HepG2 (cell line): ENCODE data around the gene TSHZ1. TPM values are rescaled to one million over a fixed set of nuclear protein-coding genes. Genes with fewer than 3 reads are reported as not detected.

ENCODE experiments used
- ATAC-seq: fragments of 200-7000 bp; cut with Tn5 transposase; 3 replicates; pipeline ENCODE4 v1.9.1; 2020; ENCODE audit warnings: mild to moderate bottlenecking, moderate library complexity
- BruUV-seq: library from RNA; stranded (reverse); fragments of 400-500 nt; replicated peaks from 2 replicates; lab custom pipeline; 2021; lab: Mats Ljungman, UMichigan
- CTCF ChIA-PET: fragments of 300-600 bp; formaldehyde crosslinking; extraction: SDS; loops from one replicate; lab custom pipeline; 2021; ENCODE audit warnings: low total read pairs, inconsistent platforms, low intra/inter-chr PET ratio; lab: Yijun Ruan, JAX
- POLR2A ChIA-PET: fragments of 350-600 bp; sonication (Branson Sonifier 250); formaldehyde crosslinking; loops from one replicate; lab custom pipeline; 2020; ENCODE audit warnings: antibody characterized with exemption, inconsistent platforms; lab: Yijun Ruan, JAX
- DNase-seq: peaks from one replicate; pipeline ENCODE4 v3.0.0-alpha.2; 2015; ENCODE audit warnings: low spot score
- FAIRE-seq: peaks from 3 replicates; lab custom pipeline; 2011; peaks lifted over from hg19 to GRCh38; lab: Jason Lieb, UNC
- H2AFZ ChIP-seq: one replicate; pipeline ENCODE4 v1.6.1; 2011; ENCODE audit warnings: low read length, inconsistent platforms
- H3K27ac ChIP-seq: fragments of 300-600 bp; 3 replicates; pipeline ENCODE4 v1.8.0; 2011; ENCODE audit warnings: mixed run types, mild to moderate bottlenecking, mixed read lengths, low read length, inconsistent platforms; ENCODE audit not compliant: insufficient read depth; ENCODE audit errors: extremely low read length
- H3K27me3 ChIP-seq, 2 experiments: fragments of 200-600 bp in 1 of 2; 2 replicates in 1 of 2; 3 replicates in 1 of 2; pipeline versions ENCODE4 v1.6.0 to v1.8.0; 2011; ENCODE audit warnings: low read length in 2 of 2, mild to moderate bottlenecking in 2 of 2, moderate library complexity in 2 of 2, inconsistent platforms in 1 of 2; ENCODE audit not compliant: insufficient read depth in 2 of 2, control insufficient read depth in 1 of 2
- H3K36me3 ChIP-seq, 2 experiments: fragments of 200-600 bp in 1 of 2; replicated peaks in 1 of 2; 2 replicates in 1 of 2; 3 replicates in 1 of 2; pipeline versions ENCODE4 v1.5.1 to v1.8.0; 2011; ENCODE audit warnings: low read length in 2 of 2, inconsistent platforms in 1 of 2; ENCODE audit not compliant: insufficient read depth in 2 of 2, control insufficient read depth in 1 of 2
- H3K4me1 ChIP-seq: 2 replicates; pipeline ENCODE4 v1.5.1; 2012; ENCODE audit warnings: low read length, inconsistent platforms; ENCODE audit not compliant: insufficient read depth
- H3K4me2 ChIP-seq: 2 replicates; pipeline ENCODE4 v1.6.0; 2011; ENCODE audit warnings: low read depth, low read length, inconsistent platforms
- H3K4me3 ChIP-seq, 3 experiments: fragments of 200-600 bp in 1 of 3; sonication (generic), shearing (Covaris generic) in 1 of 3; replicated peaks in 1 of 3; 2 replicates each; pipeline ENCODE4 v1.5.1; 2011 to 2016; ENCODE audit warnings: low read length in 3 of 3, inconsistent platforms in 2 of 3, low read depth in 2 of 3, mild to moderate bottlenecking in 2 of 3, control low read depth in 1 of 3, mixed read lengths in 1 of 3; ENCODE audit not compliant: insufficient read depth in 1 of 3
- H3K79me2 ChIP-seq: one replicate; pipeline ENCODE4 v1.6.1; 2011; ENCODE audit warnings: low read length, inconsistent platforms; ENCODE audit not compliant: insufficient read depth
- H3K9ac ChIP-seq: 2 replicates; pipeline ENCODE4 v1.6.0; 2011; ENCODE audit warnings: mild to moderate bottlenecking, low read depth, low read length, inconsistent platforms; ENCODE audit not compliant: insufficient read depth
- H3K9me3 ChIP-seq: 2 replicates; pipeline ENCODE4 v1.5.1; 2012; ENCODE audit warnings: mild to moderate bottlenecking, low read length
- H4K20me1 ChIP-seq: 2 replicates; pipeline ENCODE4 v1.6.0; 2011; ENCODE audit warnings: inconsistent platforms, mild to moderate bottlenecking, low read length, moderate library complexity; ENCODE audit not compliant: insufficient read depth
- ATAD3A ChIP-seq: sonication (generic); formaldehyde crosslinking; IDR thresholded peaks from 2 replicates; pipeline ENCODE4 v1.4.0; 2020; ENCODE audit warnings: missing genetic modification reagents
- GABPB1 ChIP-seq: IDR thresholded peaks from 2 replicates; pipeline ENCODE4 v1.6.1; 2016; ENCODE audit warnings: mild to moderate bottlenecking, missing genetic modification reagents, moderate library complexity, missing compliant biosample characterization
- HMG20A ChIP-seq: IDR thresholded peaks from 2 replicates; pipeline ENCODE4 v1.6.1; 2016; ENCODE audit warnings: borderline replicate concordance
- MZF1 ChIP-seq: sonication (generic); formaldehyde crosslinking; IDR thresholded peaks from 2 replicates; pipeline ENCODE4 v1.8.1; 2023; ENCODE audit warnings: mild to moderate bottlenecking, missing genetic modification reagents, borderline replicate concordance
- SAP130 ChIP-seq: IDR thresholded peaks from 2 replicates; pipeline ENCODE4 v1.6.1; 2016; ENCODE audit warnings: low read depth
- SOX5 ChIP-seq: IDR thresholded peaks from 2 replicates; pipeline ENCODE4 v1.6.1; 2016; ENCODE audit warnings: borderline replicate concordance
- TEAD3 ChIP-seq: optimal IDR thresholded peaks from 2 replicates; pipeline ENCODE3; 2016; ENCODE audit warnings: borderline replicate concordance
- ZNF318 ChIP-seq: sonication (generic); formaldehyde crosslinking; IDR thresholded peaks from 2 replicates; pipeline ENCODE4 v1.4.0; 2020; ENCODE audit warnings: mild to moderate bottlenecking, missing genetic modification reagents
- ZNF543 ChIP-seq: sonication (generic); formaldehyde crosslinking; IDR thresholded peaks from 2 replicates; pipeline ENCODE4 v1.4.0; 2020; ENCODE audit warnings: mild to moderate bottlenecking, missing genetic modification reagents
- ZNF841 ChIP-seq: sonication (generic); formaldehyde crosslinking; IDR thresholded peaks from 2 replicates; pipeline ENCODE4 v1.8.1; 2023; ENCODE audit warnings: missing genetic modification reagents, borderline replicate concordance
- ZSCAN12 ChIP-seq: sonication (generic); formaldehyde crosslinking; IDR thresholded peaks from 2 replicates; pipeline ENCODE4 v1.9.0; 2021; ENCODE audit warnings: mild to moderate bottlenecking, missing genetic modification reagents
- WGBS: methylation state at CpG from one replicate; pipeline ENCODE4 v1.1.6; 2017; ENCODE audit warnings: low lambda C conversion rate; 5-methylcytosine and 5-hydroxymethylcytosine counted together
- in situ Hi-C: cut with HindIII; loops from 2 replicates; pipeline ENCODE4 v1.10.0; 2017; ENCODE audit warnings: low pct_unique_long_range_greater_than_20kb; ENCODE audit not compliant: extremely low pct_ligation_motif_present
- intact Hi-C: fragments of 100-400 bp; cut with micrococcal nuclease; formaldehyde crosslinking; loops from one replicate; pipeline ENCODE4 v1.10.0; 2022; ENCODE audit not compliant: unreplicated experiment
- polyA plus RNA-seq, 8 experiments: library from polyadenylated mRNA; depleted of rRNA in 3 of 8; stranded (reverse) in 7 of 8; unstranded in 1 of 8; fragments of >200 nt; fragmentation: Illumina TruSeq in 4 of 8; extraction: Trizol in 4 of 8; gene quantifications; 2 replicates each; pipeline versions ENCODE4 v1.2.1 to v1.2.3, GENCODE V29; 2011 to 2016; ENCODE audit warnings: low read depth in 4 of 8, missing spikeins in 1 of 8, mixed read lengths in 1 of 8; ENCODE audit not compliant: insufficient read depth in 1 of 8
- total RNA-seq, 5 experiments: library from RNA; depleted of rRNA; stranded (reverse); fragments of >200 nt; fragmentation: Illumina TruSeq; extraction: Trizol; gene quantifications; 2 replicates each; pipeline ENCODE4 v1.2.3, GENCODE V29; 2016; ENCODE audit warnings: low read depth in 1 of 5
- TF ChIP-seq, protein P1 (sequence below): sonication (generic); formaldehyde crosslinking; conservative IDR thresholded peaks from 2 replicates; pipeline ENCODE4 v1.8.0; 2022; ENCODE audit warnings: mild to moderate bottlenecking, moderate library complexity, missing genetic modification reagents
- TF ChIP-seq, protein P2 (sequence below): sonication (generic); formaldehyde crosslinking; IDR thresholded peaks from 2 replicates; pipeline ENCODE4 v1.8.1; 2022; ENCODE audit warnings: mild to moderate bottlenecking, missing genetic modification reagents

Gene TSHZ1
- total and polyA plus RNA-seq, 2 of the 13 experiments (the other 11 are each of a cell fraction or from before 2014, with no cell fraction given) = 2.5 to 2.7 TPM

- DNase-seq (peak; percentile 35), ATAC-seq (no peak), FAIRE-seq (no peak)
- Histone ChIP-seq H4K20me1 (peaks cover 6% of the 10 kb centered on the region; the same call in 1 of the 2 replicates), H3K4me2 (peak overlapping the region; percentile 79), H3K36me3 (no peaks in the 10 kb centered on the region), H2AFZ (no peak overlapping the region), H3K4me1 (peaks cover 49% of the 10 kb centered on the region), H3K9me3 (no peaks in the 10 kb centered on the region), H3K4me3 (peak overlapping the region; percentile 65 to 95 (median 80)), H3K27me3 (no peaks in the 10 kb centered on the region; a peak in 2 of 5 replicates), H3K79me2 (peaks cover 29% of the 10 kb centered on the region), H3K9ac (peak overlapping the region; percentile 72), H3K27ac (peak overlapping the region; percentile 46)
- POLR2A ChIA-PET = no interaction called here
- BruUV-seq = no TSS peak
- 28% methylated on average over 8 of the region's 38 CpGs for WGBS
- CTCF ChIA-PET = no interaction called here
- in situ Hi-C loops = loop anchor here (25.0 kb wide), 1 partner anchor 925 kb away; the partner anchor contains the start of gene CYB5A
- intact Hi-C loops = loop anchor here (5.0 kb wide), 2 partner anchors 80 to 615 kb away; partner anchors contain the start of gene ZNF407
- TF ChIP-seq HMG20A (CRISPR knock-in tag) (no peak), ZSCAN12 (no peak), ZNF543 (CRISPR knock-in tag) (no peak), MZF1 (CRISPR knock-in tag) (no peak), SAP130 (peak; percentile 15), ATAD3A (no peak), TEAD3 (CRISPR knock-in tag) (no peak), ZNF318 (no peak), ZNF841 (CRISPR knock-in tag) (no peak), GABPB1 (CRISPR knock-in tag) (peak; percentile 50; the same call in 1 of the 2 replicates), SOX5 (no peak)
- TF ChIP-seq, protein P1, sequence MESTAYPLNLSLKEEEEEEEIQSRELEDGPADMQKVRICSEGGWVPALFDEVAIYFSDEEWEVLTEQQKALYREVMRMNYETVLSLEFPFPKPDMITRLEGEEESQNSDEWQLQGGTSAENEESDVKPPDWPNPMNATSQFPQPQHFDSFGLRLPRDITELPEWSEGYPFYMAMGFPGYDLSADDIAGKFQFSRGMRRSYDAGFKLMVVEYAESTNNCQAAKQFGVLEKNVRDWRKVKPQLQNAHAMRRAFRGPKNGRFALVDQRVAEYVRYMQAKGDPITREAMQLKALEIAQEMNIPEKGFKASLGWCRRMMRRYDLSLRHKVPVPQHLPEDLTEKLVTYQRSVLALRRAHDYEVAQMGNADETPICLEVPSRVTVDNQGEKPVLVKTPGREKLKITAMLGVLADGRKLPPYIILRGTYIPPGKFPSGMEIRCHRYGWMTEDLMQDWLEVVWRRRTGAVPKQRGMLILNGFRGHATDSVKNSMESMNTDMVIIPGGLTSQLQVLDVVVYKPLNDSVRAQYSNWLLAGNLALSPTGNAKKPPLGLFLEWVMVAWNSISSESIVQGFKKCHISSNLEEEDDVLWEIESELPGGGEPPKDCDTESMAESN (CRISPR knock-in tag) = 0 out of 2 replicates have a peak, but pooled peaks have one; percentile 15
- TF ChIP-seq, protein P2, sequence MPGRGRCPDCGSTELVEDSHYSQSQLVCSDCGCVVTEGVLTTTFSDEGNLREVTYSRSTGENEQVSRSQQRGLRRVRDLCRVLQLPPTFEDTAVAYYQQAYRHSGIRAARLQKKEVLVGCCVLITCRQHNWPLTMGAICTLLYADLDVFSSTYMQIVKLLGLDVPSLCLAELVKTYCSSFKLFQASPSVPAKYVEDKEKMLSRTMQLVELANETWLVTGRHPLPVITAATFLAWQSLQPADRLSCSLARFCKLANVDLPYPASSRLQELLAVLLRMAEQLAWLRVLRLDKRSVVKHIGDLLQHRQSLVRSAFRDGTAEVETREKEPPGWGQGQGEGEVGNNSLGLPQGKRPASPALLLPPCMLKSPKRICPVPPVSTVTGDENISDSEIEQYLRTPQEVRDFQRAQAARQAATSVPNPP (CRISPR knock-in tag) = no peak
These were observed 1.6 kb downstream of the TSHZ1 start for GRCh38 chr18:75211953-75212750.
